Skeletal muscle tissue (tissue), 4 donors: ENCODE measurements around the gene IL10RB. TPM values are rescaled to one million over a fixed set of nuclear protein-coding genes. Genes with fewer than 3 reads are reported as not detected.
A peak's percentile ranks its signal among the peaks of the same experiment; 100 is the strongest.

Experiments
- H3K27ac ChIP-seq: one replicate; pipeline ENCODE4 v1.7.0; 2013; ENCODE audit warnings: mild to moderate bottlenecking, low read depth, low read length, inconsistent platforms
- H3K27me3 ChIP-seq, 3 donors: one replicate each; pipeline ENCODE4 v1.7.0; 2013; ENCODE audit warnings: low read length in 3 of 3; ENCODE audit not compliant: control insufficient read depth in 3 of 3, insufficient read depth in 3 of 3
- H3K36me3 ChIP-seq, 3 donors: one replicate each; pipeline ENCODE4 v1.7.0; 2013; ENCODE audit warnings: low read length in 3 of 3; ENCODE audit not compliant: control insufficient read depth in 3 of 3, insufficient read depth in 3 of 3
- H3K4me1 ChIP-seq, 3 donors: one replicate each; pipeline ENCODE4 v1.7.0; 2013; ENCODE audit warnings: low read length in 3 of 3, mild to moderate bottlenecking in 3 of 3; ENCODE audit not compliant: control insufficient read depth in 3 of 3, insufficient read depth in 3 of 3
- H3K4me3 ChIP-seq, 3 donors: one replicate each; pipeline ENCODE4 v1.7.0; 2013; ENCODE audit warnings: low read length in 3 of 3
- H3K9ac ChIP-seq, 3 donors: one replicate each; pipeline ENCODE4 v1.7.0; 2013; ENCODE audit warnings: low read length in 3 of 3, mild to moderate bottlenecking in 3 of 3, moderate library complexity in 2 of 3, low read depth in 1 of 3
- H3K9me3 ChIP-seq, 3 donors: one replicate each; pipeline ENCODE4 v1.7.0; 2013; ENCODE audit warnings: low read length in 3 of 3; ENCODE audit not compliant: control insufficient read depth in 3 of 3
- total RNA-seq: library from RNA; depleted of rRNA; stranded (reverse); fragments of >200 nt; gene quantifications from one replicate; pipeline ENCODE4 v1.2.3, GENCODE V29; 2014
- donor health status: Osteomylitis.

The IL10RB gene
- total RNA-seq, 1 donor from 2014 or later: 23.0 TPM

DNA sequence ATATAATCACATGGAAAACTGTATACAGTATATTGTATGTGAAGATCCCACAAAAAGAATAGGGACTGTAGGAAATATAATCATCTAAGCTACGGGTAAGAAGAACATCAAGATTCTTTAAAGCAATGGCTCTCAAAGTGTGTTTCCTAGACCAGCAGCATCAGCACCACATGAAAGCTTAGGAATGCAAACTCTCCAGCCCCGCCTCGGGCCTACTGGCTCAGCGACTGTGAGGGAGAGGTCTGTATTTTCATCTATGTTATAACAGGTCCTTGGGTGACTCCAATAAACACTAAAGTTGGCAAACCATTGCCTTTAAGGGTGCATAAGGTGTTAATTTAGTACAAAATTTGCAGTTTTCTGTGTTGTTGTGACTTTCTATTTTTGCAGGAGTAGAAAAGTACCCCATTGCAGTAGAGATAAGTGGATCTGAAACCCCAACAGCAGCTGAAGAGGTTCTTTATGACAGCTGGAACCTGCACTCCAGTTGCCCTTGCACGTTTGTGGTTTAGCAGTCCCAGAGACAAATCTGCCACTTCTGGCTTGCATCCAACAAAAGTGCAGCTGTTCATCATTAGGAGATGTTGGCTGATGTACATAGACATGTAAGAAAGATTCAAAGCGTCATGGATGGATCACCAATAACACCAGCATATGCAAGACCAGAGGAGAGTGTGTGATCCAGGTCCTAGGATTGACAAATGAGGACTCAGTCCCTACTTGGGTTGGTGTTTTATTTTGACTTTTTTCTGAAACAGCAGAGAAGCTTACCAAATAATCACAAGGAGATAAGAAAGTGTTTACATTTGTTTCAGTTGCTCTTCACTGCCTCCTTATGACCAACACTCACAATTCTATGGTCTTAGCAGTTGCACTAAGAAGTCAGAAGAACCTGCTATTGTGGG is 42.7 kb downstream of the IL10RB start:
- Histone ChIP-seq H3K27ac (no peak overlapping the region), H3K9me3 (no peaks in the 10 kb centered on the region), H3K4me1 (no peaks in the 10 kb centered on the region), H3K36me3 (no peaks in the 10 kb centered on the region), H3K4me3 (no peak overlapping the region), H3K9ac (no peak overlapping the region), H3K27me3 (no peaks in the 10 kb centered on the region)

DNA sequence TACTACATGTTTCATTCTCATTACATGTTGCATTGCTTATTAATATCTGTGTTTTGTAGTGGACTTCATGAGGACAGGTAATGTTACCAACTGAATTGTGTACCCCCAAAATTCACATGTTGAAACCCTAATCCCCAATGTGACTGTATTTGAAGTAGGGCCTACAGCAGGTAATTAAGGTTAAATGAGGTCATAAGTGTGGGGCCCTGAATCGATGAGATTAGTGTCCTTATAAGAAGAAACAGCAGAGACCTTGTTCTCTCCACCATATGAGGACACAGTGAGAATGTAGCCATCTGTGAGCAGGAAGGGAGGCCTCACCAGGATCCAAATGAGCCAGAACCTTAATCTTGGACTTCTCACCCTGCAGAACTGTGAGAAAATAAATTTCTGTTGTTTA is 43.6 kb downstream of the IL10RB start:
- no peak overlapping the region for H3K27ac ChIP-seq
- no peaks in the 10 kb centered on the region for H3K36me3 ChIP-seq
- no peaks in the 10 kb centered on the region for H3K9me3 ChIP-seq
- H3K4me1 ChIP-seq: no peaks in the 10 kb centered on the region
- H3K27me3 ChIP-seq: no peaks in the 10 kb centered on the region
- no peak overlapping the region for H3K9ac ChIP-seq
- H3K4me3 ChIP-seq: no peak overlapping the region

DNA sequence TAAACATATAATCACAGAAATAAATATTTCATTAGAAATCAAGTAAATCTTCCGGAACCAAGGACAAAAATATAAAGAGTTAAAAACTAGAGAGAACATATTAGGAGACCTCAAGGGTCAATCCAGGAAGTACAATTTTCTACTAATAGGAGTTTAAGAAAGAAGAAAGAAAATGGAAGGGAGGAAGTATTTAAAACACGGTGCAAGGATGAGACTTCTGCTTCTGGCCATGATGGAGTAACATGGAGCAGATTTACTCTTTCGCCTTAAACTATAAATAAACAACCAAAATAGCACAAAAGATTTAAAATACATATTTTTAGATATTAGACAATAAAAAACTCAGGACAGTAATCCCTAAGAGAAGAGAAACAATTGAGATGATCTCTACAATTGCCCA is 46.0 kb downstream of the IL10RB start:
- Histone ChIP-seq H3K36me3 (no peaks in the 10 kb centered on the region), H3K27me3 (peaks cover 0 to under 1% (median 0%) of the 10 kb centered on the region in 3 donors), H3K27ac (no peak overlapping the region), H3K9me3 (no peaks in the 10 kb centered on the region), H3K4me3 (no peak overlapping the region), H3K4me1 (no peaks in the 10 kb centered on the region), H3K9ac (no peak overlapping the region)

DNA sequence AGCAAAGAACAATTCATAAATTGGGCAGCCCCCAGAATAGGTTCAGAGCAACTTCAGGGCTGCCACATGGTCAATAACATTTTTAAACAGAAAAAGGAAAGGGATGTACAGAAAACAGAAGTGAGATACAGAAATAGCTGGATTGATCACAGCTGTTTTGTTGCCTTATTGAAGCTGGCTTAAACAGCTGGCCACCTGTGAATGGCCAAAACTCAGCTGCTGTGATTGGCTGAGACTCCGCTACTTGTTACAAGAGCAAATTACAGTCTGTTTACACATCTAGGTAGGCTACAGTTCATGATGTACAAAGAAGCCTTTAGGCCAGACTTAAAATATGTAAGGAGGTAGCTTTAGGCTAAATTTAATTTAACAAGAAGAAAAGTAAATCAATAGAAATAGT is 47.0 kb downstream of the IL10RB start:
- H3K36me3 ChIP-seq: no peaks in the 10 kb centered on the region
- H3K27ac ChIP-seq: no peak overlapping the region
- H3K4me3 ChIP-seq: no peak overlapping the region

DNA sequence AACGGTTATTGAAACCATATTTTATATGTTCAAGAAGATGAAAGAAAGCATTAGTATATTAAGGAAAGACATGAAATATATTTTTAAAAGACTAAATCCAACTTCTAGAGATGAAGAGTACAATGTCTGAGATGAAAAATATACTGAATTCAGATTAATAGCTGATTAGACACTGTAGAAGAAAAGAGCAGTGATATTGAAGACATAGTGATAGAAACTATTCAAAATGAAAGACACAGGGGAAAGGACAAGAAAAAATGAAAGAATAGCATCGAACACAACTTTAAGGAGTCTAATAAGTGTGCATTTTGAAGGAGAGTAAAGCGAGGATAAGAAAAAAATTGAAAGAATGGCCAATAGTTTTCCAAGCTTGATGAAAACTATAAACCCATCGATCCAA is 47.4 kb downstream of the IL10RB start:
- Histone ChIP-seq H3K27me3 (peaks cover 0 to 4% (median 0%) of the 10 kb centered on the region in 3 donors), H3K4me1 (no peaks in the 10 kb centered on the region), H3K27ac (no peak overlapping the region), H3K36me3 (no peaks in the 10 kb centered on the region), H3K9ac (no peak overlapping the region), H3K4me3 (no peak overlapping the region), H3K9me3 (no peaks in the 10 kb centered on the region)

More for the DNA sequence above, 47.0 kb downstream of the IL10RB start:
- no peaks in the 10 kb centered on the region for H3K4me1 ChIP-seq
- H3K9me3 ChIP-seq: no peaks in the 10 kb centered on the region
- H3K27me3 ChIP-seq: peaks cover 0 to 4% (median 0%) of the 10 kb centered on the region in 3 donors
- no peak overlapping the region for H3K9ac ChIP-seq

DNA sequence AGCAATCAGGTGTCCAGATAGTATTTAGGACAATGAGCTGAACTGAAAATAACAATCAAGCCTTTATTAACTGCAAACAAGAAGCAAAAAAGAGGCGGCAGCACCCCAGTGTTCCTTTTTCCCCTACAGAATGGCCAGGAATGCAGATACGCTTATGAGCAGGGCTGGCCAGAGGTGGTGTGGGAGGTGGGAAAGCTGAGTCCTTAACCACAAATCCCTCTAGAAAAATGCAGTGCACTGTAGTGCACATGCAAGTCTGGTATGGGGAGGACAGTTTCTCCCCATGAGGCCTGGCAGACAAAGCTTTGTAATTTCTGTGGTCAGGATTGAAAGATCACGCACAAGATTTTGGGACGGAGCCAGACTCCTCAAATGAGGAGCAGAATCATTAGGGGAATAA is 47.9 kb downstream of the IL10RB start:
- peaks cover 0 to 4% (median 0%) of the 10 kb centered on the region in 3 donors for H3K27me3 ChIP-seq
- no peak overlapping the region for H3K4me3 ChIP-seq

DNA sequence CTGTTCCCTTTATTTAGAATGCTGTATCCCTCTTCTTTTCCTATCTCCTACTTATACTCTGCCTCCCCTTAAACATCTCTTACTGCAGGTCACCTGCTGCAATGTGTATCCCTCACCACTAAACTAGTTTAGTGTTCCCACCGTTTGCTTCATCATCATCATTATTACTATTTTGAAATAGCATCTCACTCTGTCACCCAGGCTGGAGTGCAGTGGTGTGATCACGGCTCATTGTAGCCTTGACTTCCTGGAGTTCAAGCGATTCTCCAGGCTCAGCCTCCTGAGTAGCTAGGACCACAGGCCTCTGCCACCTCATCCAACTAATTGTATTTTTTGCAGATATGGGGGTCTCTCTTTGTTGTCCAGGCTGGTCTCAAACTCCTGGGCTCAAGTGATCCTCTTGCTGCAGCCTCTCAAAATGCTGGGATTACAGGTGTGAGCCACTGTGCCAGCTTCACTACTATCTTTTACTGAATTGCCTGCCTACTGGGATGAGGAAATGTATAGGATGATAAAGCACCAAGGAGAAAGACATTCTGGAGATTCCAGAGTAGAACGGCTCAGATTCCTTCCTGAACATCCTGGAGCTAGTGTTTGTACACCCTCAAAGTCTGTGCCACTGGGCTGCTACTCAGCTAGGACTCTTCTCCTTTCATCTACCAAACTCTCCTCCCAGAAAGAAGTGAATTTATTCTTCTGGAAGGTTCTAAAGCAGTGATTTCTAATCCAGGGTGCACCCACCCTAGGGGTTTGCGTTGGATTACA is 50.0 kb downstream of the IL10RB start:
- Histone ChIP-seq H3K4me1 (no peaks in the 10 kb centered on the region), H3K9me3 (no peaks in the 10 kb centered on the region), H3K27ac (no peak overlapping the region), H3K36me3 (no peaks in the 10 kb centered on the region), H3K27me3 (peaks cover 0 to 4% (median 0%) of the 10 kb centered on the region in 3 donors), H3K4me3 (no peak overlapping the region), H3K9ac (no peak overlapping the region)

More for the DNA sequence above, 47.9 kb downstream of the IL10RB start:
- no peak overlapping the region for H3K9ac ChIP-seq
- no peaks in the 10 kb centered on the region for H3K36me3 ChIP-seq
- H3K4me1 ChIP-seq: no peaks in the 10 kb centered on the region
- H3K27ac ChIP-seq: no peak overlapping the region
- no peaks in the 10 kb centered on the region for H3K9me3 ChIP-seq

DNA sequence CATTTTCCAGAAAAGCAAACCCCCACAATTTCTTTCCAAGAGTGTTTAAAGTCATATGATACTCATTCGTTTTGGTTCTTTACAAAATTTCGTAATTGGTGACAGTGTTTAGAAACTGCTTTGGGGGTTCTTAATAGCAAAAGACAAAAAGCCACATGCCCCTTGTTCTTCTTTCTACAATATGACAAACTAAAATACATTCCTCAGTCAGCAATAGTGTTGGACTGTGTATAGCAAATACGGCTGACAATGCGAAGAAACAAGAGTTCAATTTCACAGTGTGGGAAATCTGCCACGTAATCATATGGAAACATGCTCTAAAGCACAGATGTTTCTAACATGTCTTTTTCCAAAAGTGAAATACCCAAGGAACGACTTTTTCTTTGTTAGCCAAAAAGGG is 51.0 kb downstream of the IL10RB start:
- H3K9me3 ChIP-seq: no peaks in the 10 kb centered on the region
- peaks cover 0 to 4% (median 0%) of the 10 kb centered on the region in 3 donors for H3K27me3 ChIP-seq
- H3K4me3 ChIP-seq: no peak overlapping the region
- no peaks in the 10 kb centered on the region for H3K36me3 ChIP-seq
- H3K9ac ChIP-seq: no peak overlapping the region
- H3K27ac ChIP-seq: peak overlapping the region; percentile 41
- H3K4me1 ChIP-seq: no peaks in the 10 kb centered on the region

DNA sequence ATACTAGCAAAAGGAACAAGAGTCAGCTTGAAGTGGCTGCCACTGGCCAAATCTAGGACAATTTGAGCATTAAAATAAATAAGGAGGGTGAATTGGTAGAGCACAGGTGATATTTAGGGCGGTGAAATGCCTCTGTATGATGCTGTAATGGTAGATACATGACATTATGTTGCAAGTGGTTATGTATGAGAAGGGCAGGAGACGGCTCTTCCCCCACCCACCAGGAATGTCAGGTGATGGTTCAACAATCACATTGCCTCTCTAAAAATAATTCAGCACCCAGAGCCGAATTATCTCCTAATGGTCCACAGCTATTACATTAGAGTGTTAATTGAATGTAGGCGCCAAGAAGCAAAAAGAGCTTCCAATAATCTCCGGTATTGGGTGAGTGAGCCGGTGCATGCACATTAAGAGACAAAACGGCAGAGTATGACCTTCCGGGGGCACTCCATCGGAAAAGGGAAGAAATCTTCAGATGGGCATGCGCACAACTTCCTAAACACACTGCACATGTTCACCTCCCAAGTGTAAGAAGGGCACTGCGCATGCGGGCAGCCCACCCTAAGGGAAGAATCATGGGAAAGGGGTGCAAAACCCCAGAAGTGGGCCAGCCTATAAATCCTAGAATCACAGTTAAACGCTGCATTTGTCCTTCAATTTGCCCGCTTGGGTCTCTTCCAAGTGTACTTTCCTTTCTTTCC is 51.8 kb downstream of the IL10RB start:
- Histone ChIP-seq H3K4me3 (no peak overlapping the region), H3K36me3 (no peaks in the 10 kb centered on the region), H3K9me3 (no peaks in the 10 kb centered on the region), H3K27me3 (peaks cover 0 to 4% (median 0%) of the 10 kb centered on the region in 3 donors), H3K27ac (no peak overlapping the region), H3K4me1 (no peaks in the 10 kb centered on the region), H3K9ac (no peak overlapping the region)
